ENCODE results near the gene KLF8.

KLF8 gene

GRCh38 chrX:56313308-56313707 lies 81.2 kb downstream of the KLF8 start:
- no peak for DNase-seq

- DNase-seq = no peak
These were observed 82.2 kb downstream of the KLF8 start for GRCh38 chrX:56314334-56314733.

GRCh38 chrX:56318076-56318475 lies 85.9 kb downstream of the KLF8 start:
- no peak for DNase-seq

GRCh38 chrX:56319165-56319564 lies 87.0 kb downstream of the KLF8 start:
- DNase-seq = no peak

All from NCI-H524 (cell line).